ENCODE measurements around the gene ARSK.

GRCh38 chr5:95583992-95584391 lies 29.1 kb downstream of the ARSK start:
- TF ChIP-seq, protein P1, sequence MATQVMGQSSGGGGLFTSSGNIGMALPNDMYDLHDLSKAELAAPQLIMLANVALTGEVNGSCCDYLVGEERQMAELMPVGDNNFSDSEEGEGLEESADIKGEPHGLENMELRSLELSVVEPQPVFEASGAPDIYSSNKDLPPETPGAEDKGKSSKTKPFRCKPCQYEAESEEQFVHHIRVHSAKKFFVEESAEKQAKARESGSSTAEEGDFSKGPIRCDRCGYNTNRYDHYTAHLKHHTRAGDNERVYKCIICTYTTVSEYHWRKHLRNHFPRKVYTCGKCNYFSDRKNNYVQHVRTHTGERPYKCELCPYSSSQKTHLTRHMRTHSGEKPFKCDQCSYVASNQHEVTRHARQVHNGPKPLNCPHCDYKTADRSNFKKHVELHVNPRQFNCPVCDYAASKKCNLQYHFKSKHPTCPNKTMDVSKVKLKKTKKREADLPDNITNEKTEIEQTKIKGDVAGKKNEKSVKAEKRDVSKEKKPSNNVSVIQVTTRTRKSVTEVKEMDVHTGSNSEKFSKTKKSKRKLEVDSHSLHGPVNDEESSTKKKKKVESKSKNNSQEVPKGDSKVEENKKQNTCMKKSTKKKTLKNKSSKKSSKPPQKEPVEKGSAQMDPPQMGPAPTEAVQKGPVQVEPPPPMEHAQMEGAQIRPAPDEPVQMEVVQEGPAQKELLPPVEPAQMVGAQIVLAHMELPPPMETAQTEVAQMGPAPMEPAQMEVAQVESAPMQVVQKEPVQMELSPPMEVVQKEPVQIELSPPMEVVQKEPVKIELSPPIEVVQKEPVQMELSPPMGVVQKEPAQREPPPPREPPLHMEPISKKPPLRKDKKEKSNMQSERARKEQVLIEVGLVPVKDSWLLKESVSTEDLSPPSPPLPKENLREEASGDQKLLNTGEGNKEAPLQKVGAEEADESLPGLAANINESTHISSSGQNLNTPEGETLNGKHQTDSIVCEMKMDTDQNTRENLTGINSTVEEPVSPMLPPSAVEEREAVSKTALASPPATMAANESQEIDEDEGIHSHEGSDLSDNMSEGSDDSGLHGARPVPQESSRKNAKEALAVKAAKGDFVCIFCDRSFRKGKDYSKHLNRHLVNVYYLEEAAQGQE (IDR thresholded peaks at IDR 0.05; ENCODE audit: insufficient read depth in 1 of 2, low read depth in 2 of 2, low read length in 1 of 2), result no peak
- no peak for TF ChIP-seq CTCF (IDR thresholded peaks at IDR 0.05)

All from Panc1 (cell line).